DMS53 treated with DMSO at 0.1 percent for 48 hours (cell line): ENCODE data around the gene C12orf60.
"Not testable (repeated sequence)": the region's sequence is repeated elsewhere in the genome, so short reads cannot be mapped to it uniquely, and the experiment has no call there.

Source experiments
- DNase-seq: peaks from one replicate; lab custom pipeline; 2025; ENCODE audit not compliant: unreplicated experiment; lab: John Stamatoyannopoulos, UW

C12orf60 gene

GRCh38 chr12:14803011-14803829 is at the start of gene C12orf60, which contains the start of gene WBP11:
Gene C12orf60 (plus strand): TSS chr12:14803670. CDS start chr12:14822936, 19,266 bp downstream.
Gene WBP11 (minus strand): TSS chr12:14803478. CDS start chr12:14801383, 2,095 bp downstream.
- DNase-seq, result peak; percentile 100

GRCh38 chr12:14756334-14757143 is 46.9 kb upstream of the C12orf60 start:
- no peak for DNase-seq

GRCh38 chr12:14759711-14760280 is 43.7 kb upstream of the C12orf60 start:
- not testable (repeated sequence) for DNase-seq

- DNase-seq, result no peak
Measured at GRCh38 chr12:14765398-14765797, 38.1 kb upstream of the C12orf60 start.

GRCh38 chr12:14766020-14766419 is 37.5 kb upstream of the C12orf60 start:
- not testable (repeated sequence) for DNase-seq

- DNase-seq, result no peak
Measured at GRCh38 chr12:14766649-14767215, 36.7 kb upstream of the C12orf60 start.

- no peak for DNase-seq
Measured at GRCh38 chr12:14767617-14768016, 35.9 kb upstream of the C12orf60 start.

- no peak for DNase-seq
Measured at GRCh38 chr12:14768823-14769405, 34.6 kb upstream of the C12orf60 start.

GRCh38 chr12:14769466-14769968 is 34.0 kb upstream of the C12orf60 start:
- DNase-seq, result peak; percentile 71

GRCh38 chr12:14769969-14770495 is 33.4 kb upstream of the C12orf60 start:
- peak; percentile 99 for DNase-seq

GRCh38 chr12:14770496-14771461 is 32.7 kb upstream of the C12orf60 start:
- peak; percentile 98 for DNase-seq

- DNase-seq, result peak; percentile 28
Measured at GRCh38 chr12:14771651-14772137, 31.8 kb upstream of the C12orf60 start.

GRCh38 chr12:14772946-14773345 is 30.5 kb upstream of the C12orf60 start:
- no peak for DNase-seq

- peak; percentile 89 for DNase-seq
Measured at GRCh38 chr12:14773685-14774073, 29.8 kb upstream of the C12orf60 start.

- DNase-seq, result peak; percentile 99
Measured at GRCh38 chr12:14774074-14774905, 29.2 kb upstream of the C12orf60 start.

GRCh38 chr12:14774906-14775635 is 28.4 kb upstream of the C12orf60 start:
- no peak for DNase-seq

GRCh38 chr12:14775636-14775980 is 27.9 kb upstream of the C12orf60 start:
- DNase-seq, result no peak
